GM19463 (cell line): ENCODE measurements around the gene GRK5.
"Not testable (repeated sequence)": the region's sequence is repeated elsewhere in the genome, so short reads cannot be mapped to it uniquely, and the experiment has no call there.

ENCODE experiments used
- ATAC-seq: cut with Tn5 transposase; IDR thresholded peaks from one replicate; pipeline ENCODE4 v1.9.1; 2021; ENCODE audit warnings: mild to moderate bottlenecking, moderate library complexity; ENCODE audit not compliant: unreplicated experiment

The GRK5 gene

DNA sequence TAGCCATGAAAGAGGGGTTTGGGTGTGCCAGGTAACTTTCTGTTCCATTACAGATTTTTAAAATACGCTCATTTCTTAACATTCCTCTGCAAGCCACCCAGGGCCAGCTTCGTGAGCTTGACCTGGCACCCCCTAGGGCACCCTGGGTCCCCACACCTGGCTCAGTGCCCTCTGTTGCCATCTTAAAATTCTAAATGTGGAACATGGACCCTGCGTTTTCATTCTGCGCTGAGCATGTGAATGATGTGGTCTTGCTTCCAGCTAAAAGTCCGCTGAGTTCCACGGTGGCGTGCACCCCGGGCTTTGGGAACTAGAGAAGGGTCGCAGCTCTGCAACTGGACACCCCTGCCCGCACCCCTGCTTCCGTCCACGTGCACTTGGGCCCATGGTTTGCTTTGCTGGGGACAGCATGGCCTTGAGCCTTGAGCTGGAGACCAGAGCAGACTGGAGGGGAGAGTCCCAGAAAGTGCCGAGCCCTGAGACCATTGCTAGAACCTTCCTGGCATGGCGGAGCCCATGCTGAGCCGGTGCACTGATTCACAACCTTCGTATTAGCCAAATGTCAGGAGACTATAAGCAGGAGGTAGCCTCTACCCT is 244.0 kb downstream of the GRK5 start:
- no peak for ATAC-seq

GRCh38 chr10:119452396-119452795 is 245.0 kb downstream of the GRK5 start:
- ATAC-seq = no peak

DNA sequence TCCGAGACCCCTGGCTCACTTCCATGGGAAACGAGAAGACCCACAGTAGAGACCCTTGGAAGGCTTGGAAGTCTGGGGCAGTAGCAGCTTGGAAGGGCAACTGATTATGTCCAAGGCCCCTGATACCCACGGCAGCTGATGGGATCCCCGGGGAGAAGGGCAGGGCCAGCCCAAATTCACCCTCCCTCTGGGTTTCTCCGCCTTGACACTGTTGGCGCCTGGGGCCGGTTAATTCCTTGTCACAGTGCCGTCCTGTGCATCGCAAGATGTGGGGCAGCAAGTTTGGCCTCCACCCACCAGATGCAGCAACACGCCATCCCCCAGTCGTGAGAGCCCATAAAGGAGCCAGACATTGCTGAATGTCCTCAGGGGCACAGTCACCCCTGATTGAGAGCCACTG is 245.9 kb downstream of the GRK5 start:
- ATAC-seq = no peak

GRCh38 chr10:119454316-119454715 is 246.9 kb downstream of the GRK5 start:
- ATAC-seq = no peak

DNA sequence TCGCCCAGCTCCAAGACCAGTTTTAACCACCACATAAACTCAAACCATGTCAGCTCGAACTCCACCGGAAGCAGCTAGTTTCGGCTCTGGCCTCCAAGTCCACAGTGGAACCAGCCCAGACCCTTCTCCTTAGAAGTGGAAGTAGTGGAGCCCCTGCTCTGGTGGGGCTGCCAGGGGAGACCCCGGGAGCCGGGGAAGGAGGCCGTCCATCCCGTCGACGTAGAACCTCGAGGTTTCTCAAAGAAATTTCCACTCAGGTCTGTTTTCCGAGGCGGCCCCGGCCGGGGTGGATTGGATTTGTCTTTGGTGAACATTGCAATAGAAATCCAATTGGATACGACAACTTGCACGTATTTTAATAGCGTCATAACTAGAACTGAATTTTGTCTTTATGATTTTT is 247.6 kb downstream of the GRK5 start:
- ATAC-seq = no peak

GRCh38 chr10:119455609-119456434 is 248.5 kb downstream of the GRK5 start:
- peak; percentile 54 for ATAC-seq

DNA sequence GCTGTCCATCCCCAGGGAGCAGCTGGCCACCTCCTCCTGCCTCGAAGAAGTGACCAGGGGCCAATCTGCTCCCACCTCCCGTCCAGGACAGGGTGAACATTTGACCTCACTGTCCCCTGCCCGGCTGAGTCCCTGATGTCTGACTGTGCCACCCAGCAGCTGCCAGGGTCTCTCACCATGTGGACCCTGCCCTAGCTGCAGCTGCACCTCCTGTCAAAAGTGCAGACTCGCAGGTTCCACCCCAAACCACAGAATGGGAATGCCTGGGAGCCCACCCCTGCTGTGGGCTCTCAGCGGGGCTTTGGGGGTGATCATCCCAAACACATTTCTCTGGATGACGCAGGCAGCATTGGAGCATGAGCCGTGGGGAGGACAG is 249.1 kb downstream of the GRK5 start:
- no peak for ATAC-seq

DNA sequence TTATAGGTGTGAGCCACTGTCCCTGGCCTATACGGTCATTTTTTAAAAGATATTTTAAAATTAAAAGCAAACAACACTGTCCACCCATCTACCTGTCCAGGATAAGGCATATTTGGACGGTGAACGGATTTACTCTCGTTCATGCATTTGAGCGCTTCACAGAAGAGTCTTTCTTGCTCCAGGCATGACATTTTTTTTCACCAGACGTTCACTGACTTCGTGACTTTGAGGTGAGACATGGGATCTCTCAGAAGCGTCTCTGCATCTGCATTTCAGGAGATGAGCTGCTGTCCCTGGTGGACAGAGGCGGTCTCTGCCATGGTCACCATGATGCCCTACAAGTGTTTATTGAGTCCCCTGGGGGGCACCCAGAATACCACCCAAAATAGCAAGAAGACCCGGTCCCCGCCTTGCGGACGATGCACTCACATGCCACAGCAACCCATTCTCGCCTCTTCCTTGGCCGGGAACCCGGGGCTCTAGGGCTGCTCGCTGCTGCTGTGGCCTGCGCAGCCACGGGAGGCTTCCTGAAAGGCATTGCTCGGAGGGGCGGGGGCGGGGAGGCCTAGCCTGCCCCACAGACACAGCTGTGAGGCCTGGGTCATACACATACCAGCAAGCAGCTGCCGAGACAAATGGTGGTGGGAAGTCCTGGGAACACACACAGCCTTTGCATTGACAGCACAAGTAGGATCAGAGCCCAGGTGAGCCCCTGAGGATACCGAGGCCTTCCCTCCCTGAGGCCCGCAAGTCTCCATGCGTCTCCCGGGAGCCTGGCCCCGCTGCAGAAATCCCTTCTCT is 250.8 kb downstream of the GRK5 start:
- no peak for ATAC-seq

GRCh38 chr10:119459681-119460340 is 252.4 kb downstream of the GRK5 start:
- no peak for ATAC-seq

GRCh38 chr10:119460369-119461195 is 253.2 kb downstream of the GRK5 start:
- no peak for ATAC-seq

DNA sequence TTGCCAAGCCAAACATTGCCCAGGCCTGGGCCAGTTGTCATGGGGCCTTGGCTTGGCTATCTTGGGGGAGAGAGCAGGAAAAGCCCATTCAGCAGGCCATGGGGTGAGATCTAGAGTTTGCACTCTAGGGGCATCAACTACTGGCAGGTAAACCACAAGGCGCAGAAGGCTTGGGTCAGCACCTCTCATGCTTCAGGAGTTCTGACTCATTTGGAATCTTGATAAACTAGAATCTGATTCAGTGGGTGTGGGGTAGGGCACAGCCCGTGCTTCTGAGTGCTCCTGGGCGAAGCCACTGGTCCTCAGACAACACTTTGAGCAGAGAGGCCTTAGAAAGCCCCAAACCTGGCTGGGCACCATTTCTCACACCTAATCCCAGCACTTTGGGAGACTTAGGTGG is 254.0 kb downstream of the GRK5 start:
- ATAC-seq = peak; percentile 77

- ATAC-seq = peak; percentile 59
Measured at GRCh38 chr10:119461923-119462322, 254.6 kb downstream of the GRK5 start.

- no peak for ATAC-seq
Measured at GRCh38 chr10:119462773-119463172, 255.4 kb downstream of the GRK5 start.

DNA sequence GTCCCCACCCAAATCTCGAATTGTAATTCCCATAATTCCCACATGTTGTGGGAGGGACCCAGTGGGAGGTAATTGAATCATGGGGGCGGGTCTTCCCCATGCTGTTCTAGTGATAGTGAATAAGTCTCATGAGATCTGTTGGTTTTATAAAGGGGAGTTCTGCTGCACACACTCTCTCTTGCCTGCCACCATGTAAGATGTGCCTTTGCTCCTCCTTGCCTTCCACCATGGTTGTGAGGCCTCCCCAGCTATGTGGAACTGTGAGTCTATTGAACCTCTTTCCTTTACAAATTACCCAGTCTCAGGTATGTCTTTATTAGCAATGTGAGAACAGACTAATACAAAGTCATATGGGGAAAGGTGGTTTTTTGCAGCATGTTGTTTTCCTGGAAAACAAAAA is 255.8 kb downstream of the GRK5 start:
- ATAC-seq = not testable (repeated sequence)

- no peak for ATAC-seq
Measured at GRCh38 chr10:119465085-119465484, 257.7 kb downstream of the GRK5 start.

DNA sequence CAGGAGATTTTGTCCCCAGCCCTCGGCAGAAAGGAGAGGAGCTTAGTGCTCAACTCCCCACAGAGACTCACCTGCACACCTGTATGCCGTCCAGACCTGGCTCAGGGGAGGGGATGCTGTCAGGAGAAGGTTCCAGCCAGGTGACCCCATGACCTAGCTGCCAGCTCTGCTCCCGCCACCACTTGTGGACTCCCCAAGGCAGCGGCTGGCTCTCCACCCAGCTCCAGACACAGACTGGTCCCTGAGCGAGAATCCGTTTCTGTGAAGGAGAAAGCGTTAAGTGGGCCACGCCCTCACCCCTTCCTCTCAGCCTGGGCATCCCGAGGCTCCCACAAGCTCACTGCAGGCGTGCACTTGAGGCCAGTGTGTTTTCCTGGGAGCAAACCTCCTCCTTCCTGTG is 258.7 kb downstream of the GRK5 start:
- ATAC-seq = no peak

- ATAC-seq = peak; percentile 70
Measured at GRCh38 chr10:119466655-119467054, 259.3 kb downstream of the GRK5 start.

DNA sequence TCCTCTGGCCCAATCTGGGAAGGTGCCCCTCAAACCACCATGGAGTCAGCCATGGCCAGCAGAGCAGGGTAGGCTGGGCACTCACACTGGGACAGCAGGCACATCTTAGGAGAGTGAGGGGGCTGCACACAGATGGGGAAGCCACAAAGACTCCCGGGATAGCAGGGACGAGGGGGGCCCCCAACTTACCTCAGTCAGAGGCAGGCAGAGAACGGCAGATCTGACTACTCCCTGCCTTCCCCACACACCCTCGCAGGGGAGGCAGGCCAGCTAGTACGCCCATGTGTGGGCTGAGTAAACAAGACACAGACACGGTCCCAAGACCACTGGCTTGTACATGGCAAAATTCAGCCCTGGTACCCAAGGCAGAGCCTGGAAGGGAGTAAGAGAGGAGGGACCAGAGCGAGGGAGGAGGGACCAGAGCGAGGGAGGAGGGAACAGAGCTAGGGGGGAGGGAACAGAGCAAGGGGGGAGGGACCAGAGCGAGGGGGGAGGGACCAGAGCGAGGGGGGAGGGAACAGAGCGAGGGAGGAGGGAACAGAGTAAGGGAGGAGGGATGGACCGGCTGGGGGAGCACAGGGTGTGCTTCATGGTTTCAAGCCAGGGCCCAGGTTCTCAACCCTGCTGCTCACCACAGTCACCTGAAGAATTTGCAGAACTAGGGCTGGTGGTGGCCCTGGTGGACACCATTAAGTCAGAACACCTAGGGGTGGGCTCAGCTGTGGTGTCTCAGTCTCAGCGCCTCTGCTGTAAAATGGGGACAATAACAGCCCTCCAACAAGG is 261.4 kb downstream of the GRK5 start:
- no peak for ATAC-seq

DNA sequence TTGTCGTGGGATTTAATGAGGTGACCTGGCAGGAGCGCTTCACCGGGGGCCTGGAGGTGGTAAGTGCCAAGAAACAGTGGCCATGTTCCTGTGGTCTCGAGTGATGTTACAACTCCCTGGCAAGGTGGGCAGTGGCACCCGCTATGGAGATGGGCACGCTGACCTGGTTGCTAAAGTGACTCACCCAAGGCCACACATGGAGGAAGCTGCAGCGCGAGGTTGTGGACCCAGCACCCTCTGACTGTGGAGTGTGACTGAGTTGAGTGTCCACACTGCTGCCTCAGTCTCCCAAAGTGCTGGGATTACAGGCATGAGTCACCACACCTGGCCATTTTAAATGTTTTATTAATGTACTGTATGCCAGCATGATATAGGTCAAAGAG is 261.9 kb downstream of the GRK5 start:
- no peak for ATAC-seq

DNA sequence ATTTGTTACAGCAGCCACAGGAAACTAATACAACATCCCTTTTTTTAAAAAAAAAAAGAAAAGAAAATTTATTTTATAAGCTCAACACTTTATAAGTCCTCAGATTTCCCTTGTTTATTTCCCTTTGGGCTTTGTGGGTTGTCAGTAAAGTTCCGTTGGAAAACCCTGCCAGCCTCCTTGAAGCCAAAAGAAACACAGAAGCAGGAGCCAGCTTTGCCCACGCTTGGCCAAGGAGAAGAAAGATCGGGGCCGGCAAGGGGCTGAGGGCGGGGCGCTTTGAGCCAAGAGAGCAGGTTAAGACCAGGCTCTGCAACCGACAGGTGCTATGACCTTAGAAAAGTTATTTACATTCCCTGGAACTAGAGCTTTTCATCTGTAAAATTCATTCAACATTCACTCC is 262.5 kb downstream of the GRK5 start:
- no peak for ATAC-seq
